ENCODE data around the gene RGL4.

Gene RGL4

DNA sequence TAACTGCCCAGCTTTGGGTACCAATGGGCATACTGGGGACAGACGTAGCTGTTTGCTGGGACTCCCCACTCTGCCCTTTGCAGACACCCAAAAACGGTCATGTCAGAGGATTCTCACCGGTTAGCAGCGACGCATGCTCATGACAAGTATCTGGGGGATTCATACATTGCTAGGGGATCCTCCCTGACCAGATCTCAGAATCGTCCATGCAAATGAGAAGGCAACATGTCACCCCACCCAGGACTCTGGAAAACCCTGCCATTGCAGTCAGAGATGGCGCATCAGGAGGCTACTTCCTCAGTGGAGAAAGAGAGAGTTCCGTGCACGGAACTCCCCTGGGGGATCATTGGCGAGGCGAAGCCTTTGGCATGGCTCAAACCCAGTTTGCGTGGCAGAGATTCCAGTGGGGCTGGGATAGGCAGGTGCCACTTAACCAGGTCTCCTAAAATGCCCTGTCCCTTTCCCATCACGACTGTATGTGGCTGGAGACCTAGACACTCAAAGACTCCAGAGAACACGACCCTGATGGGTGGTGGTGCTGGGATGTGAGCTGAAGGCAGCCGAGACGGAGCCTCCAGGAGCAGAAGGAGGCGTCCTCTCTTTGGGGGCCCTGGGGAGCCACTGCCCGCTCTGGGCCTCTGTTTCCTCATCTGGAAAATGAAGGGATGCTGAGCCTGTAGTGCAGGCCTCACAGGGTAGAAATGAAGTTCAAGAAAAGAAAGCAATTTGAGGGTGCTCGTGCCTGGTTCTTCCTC is 4.9 kb downstream of the RGL4 start:
- FAIRE-seq (no peak), DNase-seq (ENCODE audit: extremely low spot score, insufficient read length, low read depth) (no peak)

DNA sequence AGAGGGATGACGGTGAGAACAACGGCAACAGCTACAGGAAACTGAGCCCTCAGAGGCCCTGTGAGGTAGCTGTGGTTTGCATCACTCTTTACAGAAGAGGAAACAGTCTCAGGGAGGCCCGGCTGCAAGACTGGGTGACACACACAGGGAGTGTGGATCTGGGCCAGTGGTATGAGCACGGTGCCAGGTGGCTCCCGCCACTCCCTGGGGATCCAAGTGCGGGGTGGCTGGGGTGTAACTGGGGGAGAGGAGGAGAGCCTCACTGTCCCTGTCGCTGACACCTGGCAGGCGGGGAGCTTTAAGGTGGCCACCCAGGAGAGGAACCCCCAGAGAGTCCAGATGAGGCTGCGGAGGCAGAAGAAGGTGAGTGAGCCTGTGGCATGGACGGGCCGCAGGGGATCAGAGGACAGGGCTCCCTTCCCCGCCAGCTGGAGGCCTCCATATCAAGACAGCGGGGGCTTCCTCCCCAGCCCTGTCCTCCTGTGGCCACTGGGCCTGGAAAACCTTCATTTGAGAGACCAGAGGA is 5.6 kb downstream of the RGL4 start:
- DNase-seq (ENCODE audit: extremely low spot score, insufficient read length, low read depth), result peak; percentile 64
- FAIRE-seq, result peak; percentile 89

DNA sequence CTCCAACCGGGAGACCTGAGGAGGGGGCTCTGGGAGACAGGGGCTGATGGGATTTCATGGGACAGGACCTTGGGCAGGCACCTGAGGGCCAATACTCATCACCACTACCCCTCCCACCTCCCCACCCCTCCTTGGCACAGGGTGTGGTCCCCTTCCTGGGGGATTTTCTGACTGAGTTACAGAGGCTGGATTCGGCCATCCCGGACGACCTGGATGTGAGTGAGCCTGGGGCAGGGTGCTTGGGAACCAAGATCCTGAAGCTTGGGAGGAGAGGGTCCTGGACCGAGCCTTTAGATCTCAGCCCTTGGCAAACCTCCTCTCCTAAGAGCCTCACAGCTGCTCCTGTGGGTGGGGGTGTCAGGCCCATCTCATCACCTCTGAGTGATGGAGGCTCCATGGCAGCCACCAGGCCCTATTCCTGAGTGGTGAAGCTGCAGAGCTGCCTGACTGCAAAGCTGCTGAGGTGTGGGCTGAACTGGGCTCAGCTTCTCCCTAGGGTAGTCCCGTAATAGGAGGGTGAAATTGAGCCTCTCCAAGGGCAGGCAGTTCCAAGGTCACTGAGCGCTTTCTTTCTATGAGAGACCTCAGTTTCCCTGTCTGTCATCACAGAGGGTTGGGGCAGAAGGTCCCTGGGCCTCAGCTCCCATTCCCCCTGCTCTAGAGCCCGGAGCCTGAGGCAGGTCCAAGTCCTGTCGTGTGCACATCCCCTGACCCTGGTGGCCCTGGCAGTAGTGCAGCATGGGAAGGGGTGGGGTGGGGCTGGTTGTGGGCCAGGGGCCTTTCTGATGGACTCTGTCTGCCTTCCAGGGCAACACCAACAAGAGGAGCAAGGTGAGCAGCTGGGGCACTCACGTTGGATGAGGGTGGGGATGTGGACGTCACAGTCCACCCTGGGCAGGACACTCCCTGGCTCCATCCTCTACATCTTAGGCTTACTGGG is 6.5 kb downstream of the RGL4 start:
- DNase-seq (ENCODE audit: extremely low spot score, insufficient read length, low read depth) (no peak), FAIRE-seq (no peak)

DNA sequence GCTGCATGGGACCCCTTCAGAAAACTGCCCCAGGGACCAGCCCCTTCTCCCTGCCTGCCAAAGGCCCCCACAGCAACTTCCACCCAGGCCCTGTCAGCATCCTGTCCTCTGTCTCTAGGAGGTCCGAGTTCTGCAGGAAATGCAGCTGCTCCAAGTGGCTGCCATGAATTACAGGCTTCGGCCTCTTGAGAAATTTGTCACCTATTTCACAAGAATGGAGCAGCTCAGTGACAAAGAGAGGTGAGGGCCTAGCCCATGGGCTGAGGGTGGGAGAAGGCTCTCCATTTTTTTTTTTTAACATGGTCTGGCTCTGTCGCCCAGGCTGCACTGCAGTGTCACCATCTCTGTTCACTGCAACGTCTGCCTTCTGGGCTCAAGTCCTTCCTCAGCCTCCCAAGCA is 7.3 kb downstream of the RGL4 start:
- no peak for DNase-seq (ENCODE audit: extremely low spot score, insufficient read length, low read depth)
- no peak for FAIRE-seq

DNA sequence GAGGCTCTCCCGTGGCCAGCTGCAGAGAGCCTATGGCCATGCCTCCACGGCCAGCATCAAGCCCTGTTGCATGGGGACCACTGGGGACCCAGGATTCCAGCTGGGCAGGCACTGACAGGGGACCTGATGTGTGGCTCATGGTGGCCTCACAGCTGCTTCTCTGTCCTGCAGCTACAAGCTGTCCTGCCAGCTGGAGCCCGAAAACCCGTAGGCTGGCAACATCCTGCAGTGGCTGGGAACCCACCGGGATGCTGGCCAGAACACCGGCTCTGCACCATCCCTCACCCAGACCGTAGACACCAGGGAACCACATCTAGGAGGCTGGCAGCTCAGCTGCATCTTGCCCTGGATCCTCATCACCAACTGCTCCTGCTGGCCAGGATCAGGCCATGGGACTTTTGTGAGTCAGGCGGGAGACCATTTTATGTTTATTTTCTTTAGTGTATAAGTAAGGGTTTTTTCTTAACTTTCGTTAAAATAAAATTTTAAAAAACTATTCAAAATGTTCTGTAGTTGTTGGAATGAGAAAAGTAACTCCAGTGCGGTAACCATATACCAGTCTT is 7.9 kb downstream of the RGL4 start:
- FAIRE-seq (no peak), DNase-seq (ENCODE audit: extremely low spot score, insufficient read length, low read depth) (no peak)

DNA sequence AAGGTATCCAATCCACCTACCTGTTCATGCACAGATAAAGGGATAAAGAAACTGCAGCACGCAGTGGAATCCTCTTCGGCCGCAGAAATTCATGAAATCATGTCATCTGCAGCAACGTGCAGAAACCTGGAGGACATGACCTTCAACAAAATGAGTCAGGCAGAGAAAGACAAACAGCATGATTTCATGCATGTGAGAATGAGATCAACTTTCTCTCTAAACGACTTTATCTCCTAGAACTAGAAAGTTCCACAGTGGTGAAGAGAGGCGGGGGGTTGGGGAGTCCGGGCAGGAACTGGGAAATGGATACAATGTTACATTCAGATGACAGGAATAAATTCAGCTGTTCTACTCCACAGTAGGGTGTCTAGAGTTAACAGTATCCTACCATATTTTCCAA is 9.9 kb downstream of the RGL4 start:
- FAIRE-seq (no peak), DNase-seq (ENCODE audit: extremely low spot score, insufficient read length, low read depth) (no peak)

DNA sequence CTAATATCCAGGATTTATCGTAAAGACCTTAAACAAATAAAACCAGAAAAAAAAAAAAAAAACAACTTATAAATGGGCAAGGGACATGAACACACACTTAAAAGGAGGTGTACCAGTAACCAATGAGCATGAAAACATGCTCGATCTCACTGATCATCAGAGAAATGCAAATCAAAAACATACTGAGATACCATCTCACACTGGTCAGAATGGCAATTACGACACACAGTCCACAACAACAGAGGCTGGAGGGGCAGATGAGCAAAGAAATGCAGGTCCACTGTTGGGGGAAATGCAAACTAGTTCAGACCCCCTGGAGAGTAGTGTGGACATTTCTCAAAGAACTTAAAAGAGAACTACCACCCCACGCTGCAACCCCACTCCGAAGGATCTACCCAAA is 13.2 kb downstream of the RGL4 start:
- no peak for FAIRE-seq

DNA sequence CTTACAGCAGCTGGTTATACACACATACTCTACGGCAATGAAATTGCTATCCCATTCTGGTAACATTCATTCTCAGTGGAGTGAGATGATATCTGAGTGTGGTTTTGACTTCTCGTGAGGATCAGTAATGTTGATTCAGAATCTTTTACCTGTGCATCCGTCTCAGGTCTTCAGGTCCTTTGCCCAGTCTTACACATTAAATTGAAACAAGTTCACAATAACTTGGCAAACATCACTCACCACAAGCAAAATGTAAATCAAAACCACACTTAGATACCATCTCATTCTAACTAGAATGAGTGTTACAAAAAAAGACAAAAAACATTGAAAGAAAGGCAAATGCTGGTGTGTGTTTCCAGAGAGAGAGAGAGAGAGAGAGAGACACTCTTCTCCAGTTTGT is 14.0 kb downstream of the RGL4 start:
- FAIRE-seq (no peak), DNase-seq (ENCODE audit: extremely low spot score, insufficient read length, low read depth) (no peak)

More for the DNA sequence above, 13.2 kb downstream of the RGL4 start:
- no peak for DNase-seq (ENCODE audit: extremely low spot score, insufficient read length, low read depth)

DNA sequence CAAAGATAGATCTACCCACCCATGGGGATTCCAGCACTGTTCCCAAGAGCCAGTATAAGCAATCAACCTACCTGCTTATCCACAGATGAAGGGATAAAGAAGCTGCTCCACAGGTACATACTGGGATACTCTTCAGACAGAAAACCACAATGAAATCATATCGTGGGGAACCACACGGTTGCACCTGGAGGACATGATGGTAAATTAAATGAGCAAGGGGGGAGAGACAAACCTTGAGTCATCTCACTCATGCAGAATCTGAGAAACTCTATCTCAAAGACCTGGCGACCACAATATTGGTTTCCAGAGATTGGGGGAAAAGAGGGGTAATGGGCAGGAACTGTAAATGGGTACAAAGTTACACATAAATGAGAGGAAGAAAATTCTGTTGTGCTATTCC is 14.5 kb downstream of the RGL4 start:
- no peak for FAIRE-seq
- no peak for DNase-seq (ENCODE audit: extremely low spot score, insufficient read length, low read depth)

DNA sequence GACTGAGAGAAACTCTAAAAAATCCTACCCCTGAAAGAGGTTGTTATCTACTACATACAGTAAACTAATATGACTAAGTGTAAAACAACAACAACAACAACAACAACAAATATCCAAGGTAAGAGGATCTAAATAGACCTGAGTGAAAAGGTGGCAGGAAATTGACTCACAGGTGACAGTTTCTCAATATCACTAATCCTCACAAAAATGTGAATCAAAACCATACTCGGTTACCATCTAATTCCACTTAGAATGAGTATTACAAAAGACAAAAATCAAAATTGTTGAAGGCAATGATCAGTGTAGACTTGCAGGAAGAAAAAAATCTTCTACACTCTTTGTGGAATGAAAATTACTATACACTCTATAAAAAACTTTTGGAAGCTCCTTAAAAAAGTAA is 17.5 kb downstream of the RGL4 start:
- DNase-seq (ENCODE audit: extremely low spot score, insufficient read length, low read depth), result no peak
- no peak for FAIRE-seq

DNA sequence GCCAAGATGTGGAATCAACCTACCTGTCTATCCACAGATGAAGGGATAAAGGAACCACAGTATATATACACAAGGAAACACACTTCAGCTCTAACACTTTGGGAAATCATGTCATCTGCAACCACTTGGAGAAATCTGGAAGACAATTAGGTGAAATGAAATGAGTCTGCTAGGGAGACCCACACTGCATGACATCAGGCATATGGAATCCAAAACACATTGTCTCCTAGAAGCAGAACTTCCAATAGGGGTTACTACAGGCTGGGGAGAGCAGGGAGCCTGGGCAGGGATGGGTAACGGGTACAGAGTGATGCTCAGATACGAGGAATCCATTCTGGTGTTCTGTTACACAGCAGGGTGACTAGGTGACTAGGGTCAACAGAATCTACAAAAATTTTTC is 18.3 kb downstream of the RGL4 start:
- FAIRE-seq, result no peak
- no peak for DNase-seq (ENCODE audit: extremely low spot score, insufficient read length, low read depth)

DNA sequence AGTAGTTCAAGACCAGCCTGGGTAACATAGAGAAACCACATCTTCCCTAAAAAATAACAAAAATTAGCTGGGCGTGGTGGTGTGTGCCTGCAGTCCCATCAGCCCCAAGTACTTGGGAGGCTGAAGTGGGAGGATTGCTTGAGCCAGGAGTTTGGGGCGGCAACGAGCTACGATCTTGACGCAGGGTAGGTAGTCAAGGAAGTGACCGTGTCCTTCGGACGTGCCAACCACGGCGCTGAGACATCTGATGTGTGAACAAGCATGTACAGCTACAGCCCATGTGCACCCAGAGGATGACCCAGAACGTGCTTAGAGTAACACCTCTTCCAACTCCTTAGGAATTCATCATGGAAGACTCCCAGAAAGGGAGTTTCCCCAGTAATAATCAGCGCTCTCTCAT is 21.4 kb downstream of the RGL4 start:
- DNase-seq (ENCODE audit: extremely low spot score, insufficient read length, low read depth) (no peak), FAIRE-seq (no peak)

DNA sequence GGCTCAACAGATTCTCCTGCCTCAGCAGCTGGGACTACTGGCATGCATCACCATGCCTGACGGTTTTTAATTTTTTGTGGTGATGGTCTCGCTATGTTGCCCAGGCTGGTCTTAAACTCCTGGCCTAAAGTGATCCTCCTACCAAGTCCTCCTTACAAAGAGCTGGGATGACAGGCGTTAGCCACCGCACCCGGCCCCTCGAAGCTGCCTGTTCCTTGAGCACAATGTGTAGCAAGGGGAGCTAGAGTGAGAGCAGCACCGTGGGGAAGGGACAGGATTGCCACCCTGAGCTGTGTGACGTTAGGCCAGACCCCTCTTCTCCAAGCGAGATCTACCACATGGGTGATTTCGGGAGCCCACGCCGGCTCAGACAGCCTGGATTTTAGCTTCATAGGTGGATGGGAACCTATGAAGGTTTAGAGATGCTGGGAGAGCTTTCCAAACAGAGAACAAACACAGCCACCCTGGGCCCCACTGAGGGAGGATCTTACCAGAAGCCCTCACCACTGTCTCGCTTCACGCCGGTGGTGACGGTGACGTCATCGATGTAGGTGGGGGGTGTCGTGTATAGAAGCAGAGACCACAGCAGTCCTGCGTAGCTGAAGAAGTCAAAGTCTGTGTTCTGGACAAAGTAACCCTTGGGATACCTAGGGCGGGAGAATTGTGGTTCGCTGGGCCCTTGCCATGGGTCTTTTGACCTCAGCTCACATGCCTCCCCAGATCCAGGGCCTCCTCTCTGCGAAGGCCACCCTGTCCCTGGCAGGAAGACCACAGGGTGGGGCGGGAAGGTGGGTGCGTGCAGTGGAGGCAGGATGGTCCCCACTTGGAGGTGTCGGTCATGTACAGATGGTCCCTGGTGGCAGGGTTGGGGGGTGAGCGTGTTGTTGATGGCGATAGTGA is 23.1 kb downstream of the RGL4 start:
- DNase-seq (ENCODE audit: extremely low spot score, insufficient read length, low read depth), result no peak
- FAIRE-seq, result no peak

DNA sequence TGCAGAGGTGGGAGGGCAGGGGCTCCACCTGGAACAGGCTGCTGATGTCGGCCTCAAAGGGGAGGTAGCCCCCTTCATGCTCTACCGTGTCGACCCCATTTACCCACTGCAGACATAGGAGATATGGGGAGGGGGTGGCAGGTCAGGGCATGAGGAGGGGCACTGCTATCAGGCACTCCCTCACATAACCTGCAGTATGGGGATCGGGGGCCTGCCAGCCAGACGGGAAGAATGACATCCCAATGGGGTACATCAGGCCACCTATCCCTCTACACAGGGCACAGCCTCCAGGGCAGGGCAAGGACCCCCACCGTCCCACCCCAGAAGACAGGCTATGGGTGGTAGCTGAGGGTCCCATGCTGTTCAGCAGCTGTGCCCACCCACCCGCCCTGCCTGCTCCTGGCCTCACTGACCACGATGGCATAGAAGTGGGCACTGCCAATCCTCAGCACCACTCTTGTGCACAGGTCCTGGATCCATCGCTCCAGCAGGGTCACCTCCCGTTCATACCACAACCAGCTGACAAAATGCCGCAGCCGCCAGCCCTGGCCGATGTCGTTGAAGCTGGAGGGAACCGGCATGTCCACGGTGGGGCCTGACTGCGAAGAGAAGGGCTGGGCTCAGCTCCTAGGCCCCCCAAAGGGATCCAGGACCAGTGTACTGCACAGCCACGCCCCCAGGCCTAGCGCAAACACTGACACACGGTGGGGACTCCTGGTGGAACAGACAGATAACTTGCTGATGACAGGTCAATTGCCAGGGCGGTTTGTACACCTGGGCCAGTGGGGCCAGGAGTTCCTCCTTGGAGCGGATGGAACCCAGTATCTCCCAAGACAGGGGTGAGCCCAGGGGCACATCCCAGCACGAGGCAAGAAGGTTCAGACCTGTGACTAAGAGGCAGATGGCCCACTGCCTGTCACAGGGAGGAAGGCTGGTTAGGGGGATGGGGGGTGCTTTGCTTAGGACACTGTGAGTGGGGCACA is 24.1 kb downstream of the RGL4 start:
- DNase-seq (ENCODE audit: extremely low spot score, insufficient read length, low read depth), result no peak
- no peak for FAIRE-seq

DNA sequence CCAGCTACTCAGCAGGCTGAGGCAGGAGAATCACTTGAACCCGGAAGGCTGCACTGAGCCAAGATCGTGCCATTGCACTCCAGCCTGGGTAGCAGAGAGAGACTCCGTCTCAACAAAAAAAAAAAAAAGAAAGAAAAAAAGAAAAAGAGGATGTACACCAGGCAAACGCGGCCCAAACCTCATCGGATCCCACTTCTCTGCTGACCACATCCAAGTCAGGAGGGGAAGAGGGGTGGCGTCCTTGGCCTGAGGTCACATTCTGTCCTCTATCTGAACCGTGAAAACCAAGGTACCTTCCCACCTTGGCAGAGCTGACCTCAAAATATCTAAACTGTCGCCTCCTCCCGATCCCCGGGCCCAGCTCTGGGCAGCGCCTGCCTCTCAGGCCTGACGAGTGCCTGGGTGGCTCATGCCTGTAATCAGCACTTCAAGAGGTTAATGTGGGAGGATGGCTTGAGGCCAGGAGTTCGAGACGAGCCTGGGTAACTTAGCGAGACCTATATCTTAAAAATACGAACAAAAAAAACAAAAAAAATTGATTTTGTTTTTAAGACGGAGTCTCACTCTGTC is 25.1 kb downstream of the RGL4 start:
- DNase-seq (ENCODE audit: extremely low spot score, insufficient read length, low read depth), result no peak
- FAIRE-seq, result no peak

DNA sequence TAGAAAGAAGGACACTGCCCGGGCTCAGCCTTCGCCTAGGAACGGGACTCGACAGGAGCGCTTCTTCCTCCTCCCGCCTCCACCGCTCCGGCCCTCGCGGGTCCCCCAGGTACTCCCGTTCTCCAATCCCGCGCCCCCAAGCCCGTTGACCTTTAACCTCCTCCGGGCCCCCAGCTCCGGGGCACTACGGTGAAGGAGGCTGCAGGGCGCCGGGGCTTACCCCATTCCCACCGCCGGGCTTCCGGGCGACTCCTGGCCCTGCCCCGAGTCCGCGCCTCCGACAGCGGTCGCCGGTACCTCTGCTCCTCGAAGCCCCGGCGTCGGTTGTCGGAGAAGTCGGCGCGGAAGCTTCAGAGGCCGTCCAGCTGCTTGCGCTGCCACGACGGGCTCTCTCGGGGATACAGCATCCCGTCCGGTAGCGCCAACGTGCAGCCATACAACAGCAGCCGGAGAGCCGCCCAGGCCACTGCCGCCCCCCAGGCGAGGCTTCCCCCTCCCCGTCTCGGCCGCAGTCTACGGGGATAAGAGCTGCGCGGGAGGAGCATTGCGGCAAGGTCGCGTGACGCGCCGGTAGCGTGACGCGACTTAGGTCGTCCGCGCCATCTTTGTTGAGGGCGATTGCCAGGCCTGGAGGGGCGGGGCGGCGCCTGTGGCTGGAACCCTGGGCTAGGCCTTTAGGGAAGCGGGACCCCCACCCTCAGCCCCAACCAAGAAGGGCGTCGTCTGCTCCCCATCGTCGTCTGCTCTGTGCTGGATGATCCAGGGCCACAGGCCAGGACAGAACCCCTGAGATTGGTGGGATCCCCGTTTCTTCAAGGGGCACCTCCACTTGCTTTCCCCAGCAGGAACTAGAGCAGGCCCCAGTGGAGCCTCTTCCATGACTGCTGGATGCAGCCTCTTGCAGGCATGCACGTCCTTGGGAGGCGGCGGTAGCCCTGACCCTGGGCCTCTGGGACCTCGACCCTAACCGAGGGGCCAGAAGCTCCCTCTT is 26.3 kb downstream of the RGL4 start:
- FAIRE-seq (peak; percentile 91), DNase-seq (ENCODE audit: extremely low spot score, insufficient read length, low read depth) (peak; percentile 85)

All from GM18507 (cell line).